Measurements from ENCODE around the gene EGLN1. TPM values are rescaled to one million over a fixed set of nuclear protein-coding genes. Genes with fewer than 3 reads are reported as not detected.

The EGLN1 gene
- total and polyA plus RNA-seq, 2 of the 8 experiments (the other 6 are each of a cell fraction or from before 2014, with no cell fraction given): 4.0 to 6.4 TPM

DNA sequence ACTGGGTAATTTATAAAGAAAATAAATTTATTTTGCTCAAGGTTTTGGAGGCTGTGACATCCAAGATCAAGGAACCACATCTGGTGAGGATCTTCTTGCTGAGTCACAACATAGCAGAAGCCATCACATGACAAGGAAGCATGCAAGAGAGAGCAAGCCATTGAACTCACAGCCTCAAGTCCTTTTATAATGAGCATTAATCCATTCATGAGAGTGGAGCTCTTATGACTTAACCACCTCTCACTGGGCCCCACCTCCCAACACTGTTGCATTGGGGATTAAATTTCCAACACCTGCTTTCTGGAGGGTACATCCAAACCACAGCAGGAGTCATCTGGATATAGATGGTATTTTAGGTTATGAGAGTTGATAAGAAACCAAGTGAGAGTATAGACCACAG lies 20.6 kb upstream of the EGLN1 start:
- Histone ChIP-seq H3K27me3 (replicated peaks in 1 of 4; ENCODE audit: control insufficient read depth in 3 of 4, extremely low read depth in 1 of 4, insufficient read depth in 3 of 4, low read length in 3 of 4) (no peaks in the 10 kb centered on the region; a peak in 1 of 7 replicates), H3K27ac (ENCODE audit: low read depth, low read length) (no peak overlapping the region), H4K20me1 (replicated peaks in 1 of 2; ENCODE audit: control insufficient read depth in 1 of 2, insufficient read depth in 2 of 2, low read length in 2 of 2) (no peaks in the 10 kb centered on the region), H3K4me2 (ENCODE audit: insufficient read depth in 1 of 2, low read depth in 2 of 2, low read length in 2 of 2) (no peak overlapping the region), H3K79me2 (ENCODE audit: control insufficient read depth in 1 of 2, insufficient read depth in 2 of 2, low read length in 2 of 2) (no peaks in the 10 kb centered on the region), H3K79me1 (ENCODE audit: low read depth, low read length) (no peaks in the 10 kb centered on the region), H2BK120ac (replicated peaks; ENCODE audit: low read depth, low read length) (no peak overlapping the region), H2BK20ac (ENCODE audit: low read length) (no peak overlapping the region), H3K4ac (replicated peaks; ENCODE audit: insufficient read length, low read depth, low read length) (no peak overlapping the region), H2BK5ac (ENCODE audit: low read depth, low read length) (no peak overlapping the region), H2BK12ac (ENCODE audit: low read depth, low read length) (no peak overlapping the region), H2AK5ac (ENCODE audit: low read depth, low read length) (no peak overlapping the region), H3K4me1 (replicated peaks in 1 of 4; ENCODE audit: control insufficient read depth in 3 of 4, insufficient read depth in 4 of 4, low read length in 3 of 4) (no peaks in the 10 kb centered on the region), H4K91ac (replicated peaks; ENCODE audit: insufficient read length, low read length) (no peak overlapping the region), H3K56ac (replicated peaks; ENCODE audit: insufficient read length, low read depth, low read length) (no peak overlapping the region), H3K4me3 (ENCODE audit: extremely low read depth in 1 of 4, insufficient read depth in 2 of 4, low read depth in 3 of 4, low read length in 4 of 4) (no peak overlapping the region), H3K18ac (ENCODE audit: extremely low read depth, low read length) (no peak overlapping the region), H4K5ac (ENCODE audit: insufficient read length, low read depth, low read length) (no peak overlapping the region), H3K23me2 (ENCODE audit: low read depth, low read length) (no peaks in the 10 kb centered on the region), H3K14ac (ENCODE audit: insufficient read length) (no peak overlapping the region), H3K36me3 (ENCODE audit: control insufficient read depth in 2 of 4, insufficient read depth in 4 of 4, low read length in 3 of 4) (no peaks in the 10 kb centered on the region), H2BK15ac (ENCODE audit: low read length) (no peak overlapping the region), H3K23ac (ENCODE audit: insufficient read length) (no peak overlapping the region), H3K9me3 (ENCODE audit: insufficient read depth in 2 of 2, low read depth in 1 of 2, low read length in 1 of 2) (no peaks in the 10 kb centered on the region), H4K8ac (ENCODE audit: extremely low read depth, insufficient read depth, low read length) (no peak overlapping the region), H2AFZ (ENCODE audit: low read length) (no peak overlapping the region), H3K9ac (replicated peaks in 1 of 4; ENCODE audit: extremely low read depth in 1 of 4, low read depth in 3 of 4, low read length in 3 of 4) (no peak overlapping the region)
- no peak for DNase-seq (ENCODE audit: low read depth in 1 of 2, low spot score in 2 of 2)
- ChIA-PET POLR2A (ENCODE audit: partially characterized antibody) (no interaction called here), CTCF (ENCODE audit: partially characterized antibody) (no interaction called here)
- no peak for FAIRE-seq
- TF ChIP-seq CBX5 (IDR thresholded peaks at IDR 0.05; ENCODE audit: low read depth, low read length): no peak
- TF ChIP-seq, protein P1, sequence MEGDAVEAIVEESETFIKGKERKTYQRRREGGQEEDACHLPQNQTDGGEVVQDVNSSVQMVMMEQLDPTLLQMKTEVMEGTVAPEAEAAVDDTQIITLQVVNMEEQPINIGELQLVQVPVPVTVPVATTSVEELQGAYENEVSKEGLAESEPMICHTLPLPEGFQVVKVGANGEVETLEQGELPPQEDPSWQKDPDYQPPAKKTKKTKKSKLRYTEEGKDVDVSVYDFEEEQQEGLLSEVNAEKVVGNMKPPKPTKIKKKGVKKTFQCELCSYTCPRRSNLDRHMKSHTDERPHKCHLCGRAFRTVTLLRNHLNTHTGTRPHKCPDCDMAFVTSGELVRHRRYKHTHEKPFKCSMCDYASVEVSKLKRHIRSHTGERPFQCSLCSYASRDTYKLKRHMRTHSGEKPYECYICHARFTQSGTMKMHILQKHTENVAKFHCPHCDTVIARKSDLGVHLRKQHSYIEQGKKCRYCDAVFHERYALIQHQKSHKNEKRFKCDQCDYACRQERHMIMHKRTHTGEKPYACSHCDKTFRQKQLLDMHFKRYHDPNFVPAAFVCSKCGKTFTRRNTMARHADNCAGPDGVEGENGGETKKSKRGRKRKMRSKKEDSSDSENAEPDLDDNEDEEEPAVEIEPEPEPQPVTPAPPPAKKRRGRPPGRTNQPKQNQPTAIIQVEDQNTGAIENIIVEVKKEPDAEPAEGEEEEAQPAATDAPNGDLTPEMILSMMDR (IDR thresholded peaks at IDR 0.05; ENCODE audit: control extremely low read depth in 1 of 3, insufficient read depth in 1 of 3, low read depth in 1 of 3, low read length in 3 of 3): no peak
- TF ChIP-seq SRF (IDR thresholded peaks at IDR 0.05; ENCODE audit: low read depth, low read length): no peak
- TF ChIP-seq EZH2 (IDR thresholded peaks at IDR 0.05; ENCODE audit: low read depth, low read length, severe bottlenecking): no peak
- TF ChIP-seq ZNF274 (IDR thresholded peaks at IDR 0.05; ENCODE audit: borderline replicate concordance, extremely low read depth, low read length): no peak
- no peak for TF ChIP-seq SUZ12 (IDR thresholded peaks at IDR 0.05; ENCODE audit: low read length)
- no peak for TF ChIP-seq SP4 (IDR thresholded peaks at IDR 0.05; ENCODE audit: low read length)
- no peak for TF ChIP-seq NRF1 (IDR thresholded peaks at IDR 0.05; ENCODE audit: low read depth, low read length)
- TF ChIP-seq, protein P2, sequence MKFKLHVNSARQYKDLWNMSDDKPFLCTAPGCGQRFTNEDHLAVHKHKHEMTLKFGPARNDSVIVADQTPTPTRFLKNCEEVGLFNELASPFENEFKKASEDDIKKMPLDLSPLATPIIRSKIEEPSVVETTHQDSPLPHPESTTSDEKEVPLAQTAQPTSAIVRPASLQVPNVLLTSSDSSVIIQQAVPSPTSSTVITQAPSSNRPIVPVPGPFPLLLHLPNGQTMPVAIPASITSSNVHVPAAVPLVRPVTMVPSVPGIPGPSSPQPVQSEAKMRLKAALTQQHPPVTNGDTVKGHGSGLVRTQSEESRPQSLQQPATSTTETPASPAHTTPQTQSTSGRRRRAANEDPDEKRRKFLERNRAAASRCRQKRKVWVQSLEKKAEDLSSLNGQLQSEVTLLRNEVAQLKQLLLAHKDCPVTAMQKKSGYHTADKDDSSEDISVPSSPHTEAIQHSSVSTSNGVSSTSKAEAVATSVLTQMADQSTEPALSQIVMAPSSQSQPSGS (IDR thresholded peaks at IDR 0.05; ENCODE audit: low read length): no peak
- no peak for TF ChIP-seq CHD2 (IDR thresholded peaks at IDR 0.05; ENCODE audit: low read length)

Measured in H1 (cell line).